Liver (tissue), 9 donors: Measurements from ENCODE around the gene PDYN. TPM values are rescaled to one million over a fixed set of nuclear protein-coding genes. Genes with fewer than 3 reads are reported as not detected.
"Not testable (repeated sequence)": the region's sequence is repeated elsewhere in the genome, so short reads cannot be mapped to it uniquely, and the experiment has no call there.

Experiments used
- DNase-seq: peaks from one replicate; pipeline ENCODE4 v3.0.0-alpha.2; 2017; ENCODE audit warnings: low spot score
- H3K27ac ChIP-seq, 2 donors: one replicate each; pipeline ENCODE4 v1.7.0; 2013; ENCODE audit warnings: inconsistent platforms in 2 of 2, low read length in 2 of 2, control low read depth in 1 of 2, low read depth in 1 of 2, mild to moderate bottlenecking in 1 of 2
- H3K27me3 ChIP-seq, 4 donors: one replicate each; pipeline versions ENCODE4 v1.6.1 to v1.7.0; 2013; ENCODE audit warnings: low read length in 3 of 4, inconsistent platforms in 1 of 4, mild to moderate bottlenecking in 1 of 4, moderate library complexity in 1 of 4; ENCODE audit not compliant: control insufficient read depth in 4 of 4, insufficient read depth in 4 of 4
- H3K36me3 ChIP-seq, 4 donors: one replicate each; pipeline versions ENCODE4 v1.6.1 to v1.7.0; 2013; ENCODE audit warnings: low read length in 3 of 4, mild to moderate bottlenecking in 3 of 4, low read depth in 1 of 4, moderate library complexity in 1 of 4; ENCODE audit not compliant: control insufficient read depth in 4 of 4, insufficient read depth in 3 of 4
- H3K4me1 ChIP-seq, 4 donors: one replicate each; pipeline versions ENCODE4 v1.6.1 to v1.7.0; 2013; ENCODE audit warnings: low read length in 3 of 4, mild to moderate bottlenecking in 3 of 4, moderate library complexity in 1 of 4; ENCODE audit not compliant: control insufficient read depth in 4 of 4, insufficient read depth in 4 of 4
- H3K4me3 ChIP-seq, 3 donors: one replicate each; pipeline versions ENCODE4 v1.6.1 to v1.7.0; 2013; ENCODE audit warnings: low read length in 3 of 3, control low read depth in 1 of 3, low read depth in 1 of 3, mild to moderate bottlenecking in 1 of 3
- H3K9ac ChIP-seq, 2 donors: one replicate each; pipeline ENCODE4 v1.7.0; 2013; ENCODE audit warnings: low read length in 2 of 2, mild to moderate bottlenecking in 2 of 2, moderate library complexity in 2 of 2, control low read depth in 1 of 2, low read depth in 1 of 2
- H3K9me3 ChIP-seq, 4 donors: one replicate each; pipeline versions ENCODE4 v1.6.1 to v1.7.0; 2013; ENCODE audit warnings: low read length in 3 of 4; ENCODE audit not compliant: control insufficient read depth in 4 of 4
- EGR1 ChIP-seq, 2 donors: IDR thresholded peaks; 2 replicates each; pipeline ENCODE4 v1.6.1; 2016 to 2018; ENCODE audit warnings: antibody characterized with exemption in 2 of 2, low read depth in 2 of 2
- FOXA1 ChIP-seq: IDR thresholded peaks from 2 replicates; pipeline ENCODE4 v1.6.1; 2016; ENCODE audit warnings: antibody characterized with exemption
- GABPA ChIP-seq, 2 donors: IDR thresholded peaks in 1 of 2; conservative IDR thresholded peaks in 1 of 2; 2 replicates each; pipeline ENCODE4 v1.6.1; 2016; ENCODE audit warnings: antibody characterized with exemption in 2 of 2, mild to moderate bottlenecking in 1 of 2, moderate library complexity in 1 of 2
- HNF4A ChIP-seq, 2 donors: conservative IDR thresholded peaks; 2 replicates each; pipeline ENCODE4 v1.6.1; 2016; ENCODE audit warnings: antibody characterized with exemption in 2 of 2, mild to moderate bottlenecking in 2 of 2
- HNF4G ChIP-seq: IDR thresholded peaks from 2 replicates; pipeline ENCODE4 v1.6.1; 2016; ENCODE audit warnings: antibody characterized with exemption
- NR2F2 ChIP-seq: IDR thresholded peaks from 2 replicates; pipeline ENCODE4 v1.6.1; 2016; ENCODE audit warnings: antibody characterized with exemption
- RAD21 ChIP-seq, 2 donors: IDR thresholded peaks; 2 replicates each; pipeline ENCODE4 v1.6.1; 2016; ENCODE audit warnings: antibody characterized with exemption in 2 of 2, mild to moderate bottlenecking in 2 of 2
- SP1 ChIP-seq: IDR thresholded peaks from 2 replicates; pipeline ENCODE4 v1.6.1; 2018; ENCODE audit warnings: antibody characterized with exemption, mild to moderate bottlenecking
- TAF1 ChIP-seq: conservative IDR thresholded peaks from 2 replicates; pipeline ENCODE4 v1.6.1; 2016; ENCODE audit warnings: antibody characterized with exemption, mild to moderate bottlenecking
- YY1 ChIP-seq: IDR thresholded peaks from 2 replicates; pipeline ENCODE4 v1.6.1; 2016; ENCODE audit warnings: antibody characterized with exemption, mild to moderate bottlenecking
- WGBS: extraction: QIAGEN DNeasy Blood & Tissue Kit; methylation state at CpG from one replicate; pipeline ENCODE4 v1.1.7; 2013; 5-methylcytosine and 5-hydroxymethylcytosine counted together
- polyA plus RNA-seq, 2 donors: library from polyadenylated mRNA; stranded (reverse) in 1 of 2; unstranded in 1 of 2; fragments of 200-250 nt in 1 of 2; fragments of >200 nt in 1 of 2; fragmentation: Nextera tagmentation in 1 of 2; extraction: Ambion mirVana in 1 of 2; gene quantifications; one replicate each; pipeline versions ENCODE4 v1.2.1 to v1.2.3, GENCODE V29; 2013 to 2015
- total RNA-seq, 2 donors: library from RNA; depleted of rRNA; stranded (reverse); fragments of >200 nt; gene quantifications; one replicate each; pipeline ENCODE4 v1.2.3, GENCODE V29; 2014
- TF ChIP-seq, protein P1 (sequence below): IDR thresholded peaks from 2 replicates; pipeline ENCODE4 v1.6.1; 2016; ENCODE audit warnings: antibody characterized with exemption
- TF ChIP-seq, protein P2 (sequence below): IDR thresholded peaks from 2 replicates; pipeline ENCODE4 v1.6.1; 2016; ENCODE audit warnings: antibody characterized with exemption
- TF ChIP-seq, protein P3 (sequence below): fragments of 150-350 bp; IDR thresholded peaks from 2 replicates; pipeline ENCODE4 v1.5.1; 2017; ENCODE audit warnings: improper control_type of control experiment, low read depth, low read length; ENCODE audit not compliant: missing input control
- donor health status: healthy.
- donor health status: healthy.
- donor health status: healthy.
- donor health status: healthy.
- donor health status: healthy.

PDYN gene
- total and polyA plus RNA-seq, 4 donors: not detected

DNA sequence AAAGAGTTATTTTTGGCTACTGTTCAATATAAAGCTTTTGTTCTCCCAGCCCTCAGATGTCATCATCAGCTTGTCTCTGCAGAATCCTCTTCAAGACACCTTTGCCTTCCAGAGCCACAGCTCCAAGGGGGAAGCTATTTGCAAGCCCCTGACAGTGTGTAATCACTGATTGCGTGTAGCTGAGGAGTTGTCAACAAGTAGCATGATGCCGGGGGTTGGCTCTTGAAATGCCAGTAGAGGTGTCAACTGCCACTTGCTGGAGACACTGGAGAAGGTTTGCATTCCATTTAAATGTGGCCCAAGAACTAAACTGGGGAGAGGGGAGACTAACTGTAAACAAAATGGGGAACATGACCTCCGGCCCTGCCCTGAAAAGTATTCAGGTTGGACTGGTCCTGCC, 44.3 kb upstream of the PDYN start:
- no peak overlapping the region for H3K9ac ChIP-seq
- no peak overlapping the region for H3K27ac ChIP-seq
- DNase-seq: no peak
- TF ChIP-seq, protein P1, sequence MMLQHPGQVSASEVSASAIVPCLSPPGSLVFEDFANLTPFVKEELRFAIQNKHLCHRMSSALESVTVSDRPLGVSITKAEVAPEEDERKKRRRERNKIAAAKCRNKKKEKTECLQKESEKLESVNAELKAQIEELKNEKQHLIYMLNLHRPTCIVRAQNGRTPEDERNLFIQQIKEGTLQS: no peak
- no peak for TF ChIP-seq NR2F2
- TF ChIP-seq, protein P2, sequence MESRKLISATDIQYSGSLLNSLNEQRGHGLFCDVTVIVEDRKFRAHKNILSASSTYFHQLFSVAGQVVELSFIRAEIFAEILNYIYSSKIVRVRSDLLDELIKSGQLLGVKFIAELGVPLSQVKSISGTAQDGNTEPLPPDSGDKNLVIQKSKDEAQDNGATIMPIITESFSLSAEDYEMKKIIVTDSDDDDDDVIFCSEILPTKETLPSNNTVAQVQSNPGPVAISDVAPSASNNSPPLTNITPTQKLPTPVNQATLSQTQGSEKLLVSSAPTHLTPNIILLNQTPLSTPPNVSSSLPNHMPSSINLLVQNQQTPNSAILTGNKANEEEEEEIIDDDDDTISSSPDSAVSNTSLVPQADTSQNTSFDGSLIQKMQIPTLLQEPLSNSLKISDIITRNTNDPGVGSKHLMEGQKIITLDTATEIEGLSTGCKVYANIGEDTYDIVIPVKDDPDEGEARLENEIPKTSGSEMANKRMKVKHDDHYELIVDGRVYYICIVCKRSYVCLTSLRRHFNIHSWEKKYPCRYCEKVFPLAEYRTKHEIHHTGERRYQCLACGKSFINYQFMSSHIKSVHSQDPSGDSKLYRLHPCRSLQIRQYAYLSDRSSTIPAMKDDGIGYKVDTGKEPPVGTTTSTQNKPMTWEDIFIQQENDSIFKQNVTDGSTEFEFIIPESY: no peak
- H3K27me3 ChIP-seq: peaks cover 0 to 2% (median 0%) of the 10 kb centered on the region in 4 donors
- H3K9me3 ChIP-seq: no peaks in the 10 kb centered on the region
- H3K4me3 ChIP-seq: no peak overlapping the region
- no peaks in the 10 kb centered on the region for H3K36me3 ChIP-seq
- H3K4me1 ChIP-seq: no peaks in the 10 kb centered on the region
- 32% methylated on average over 3 of the region's 3 CpGs for WGBS

DNA sequence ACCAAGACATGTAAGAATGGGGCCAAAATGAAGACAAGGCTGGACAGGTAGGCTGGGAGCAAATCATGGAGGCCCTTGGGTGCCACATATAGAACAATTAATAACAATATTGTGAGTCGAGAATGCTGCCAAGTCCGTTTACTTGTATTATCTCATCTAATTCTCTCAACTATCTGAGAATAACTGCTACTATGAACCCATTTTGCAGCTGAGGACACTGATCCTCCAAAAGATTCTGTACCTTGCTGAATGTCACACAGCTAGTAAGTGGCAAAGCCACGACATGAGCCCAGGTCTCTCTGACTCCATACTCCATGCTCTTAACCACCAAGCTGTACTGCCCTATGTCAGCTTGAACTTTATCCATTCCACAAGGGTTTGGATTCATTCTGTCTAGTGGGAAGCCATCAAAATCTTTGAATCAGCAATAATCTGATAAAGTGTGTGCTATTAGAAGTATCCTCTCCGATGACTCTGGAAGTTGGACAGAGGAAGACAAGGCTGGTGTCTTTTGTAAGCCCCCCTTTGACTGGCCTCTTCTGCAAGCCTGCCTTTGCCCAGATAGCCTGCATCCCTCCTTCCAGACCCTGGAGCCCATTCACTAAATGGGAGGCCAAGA, 43.5 kb upstream of the PDYN start:
- H3K4me3 ChIP-seq: no peak overlapping the region
- H3K27ac ChIP-seq: no peak overlapping the region
- no peak overlapping the region for H3K9ac ChIP-seq
- no peaks in the 10 kb centered on the region for H3K9me3 ChIP-seq
- TF ChIP-seq HNF4A (conservative IDR thresholded peaks at IDR 0.05) (no peak), RAD21 (IDR thresholded peaks at IDR 0.05) (no peak), YY1 (no peak), TAF1 (no peak), HNF4G (no peak)
- TF ChIP-seq, protein P2: no peak
- no peaks in the 10 kb centered on the region for H3K36me3 ChIP-seq
- WGBS: 77% methylated on average over 4 of the region's 4 CpGs
- no peak for DNase-seq
- no peaks in the 10 kb centered on the region for H3K4me1 ChIP-seq
- H3K27me3 ChIP-seq: peaks cover 0 to 2% (median 0%) of the 10 kb centered on the region in 4 donors

DNA sequence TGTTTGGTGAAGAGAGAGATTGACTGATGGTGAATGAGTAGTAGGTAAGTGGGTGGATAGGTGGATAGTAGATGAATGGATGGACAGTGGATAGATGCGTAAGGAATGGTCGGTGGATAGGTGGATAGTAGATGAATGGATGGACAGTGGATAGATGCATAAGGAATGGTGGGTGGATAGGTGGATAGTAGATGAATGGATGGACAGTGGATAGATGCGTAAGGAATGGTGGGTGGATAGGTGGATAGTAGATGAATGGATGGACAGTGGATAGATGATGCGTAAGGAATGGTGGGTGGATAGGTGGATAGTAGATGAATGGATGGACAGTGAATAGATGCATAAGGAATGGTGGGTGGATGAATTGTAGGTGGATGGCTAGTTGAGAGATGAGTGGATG, 42.5 kb upstream of the PDYN start:
- not testable (repeated sequence) for H3K36me3 ChIP-seq, H3K4me1 ChIP-seq, H3K27me3 ChIP-seq, H3K4me3 ChIP-seq, H3K27ac ChIP-seq, H3K9me3 ChIP-seq, DNase-seq, H3K9ac ChIP-seq
- 96% methylated on average over 4 of the region's 4 CpGs for WGBS

DNA sequence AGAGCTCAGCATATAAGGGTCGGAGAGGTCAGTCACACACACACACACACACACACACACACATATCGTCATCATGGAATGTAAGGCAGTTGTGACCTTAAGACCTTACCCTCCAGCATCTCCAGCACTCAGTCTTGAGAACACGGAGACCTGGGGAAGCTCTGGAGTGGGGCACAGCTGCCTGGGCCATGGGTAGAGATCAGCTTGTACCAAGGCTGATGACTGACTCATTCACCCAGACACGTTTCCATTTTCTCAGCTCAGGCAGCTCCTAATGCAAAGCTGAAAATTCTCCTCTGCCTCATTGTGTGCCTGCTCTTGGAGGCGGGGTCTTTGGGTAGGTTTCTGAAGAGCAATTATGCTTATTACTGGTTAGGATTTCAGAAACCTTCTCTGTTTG, 38.3 kb upstream of the PDYN start:
- peaks cover 0 to 2% (median 0%) of the 10 kb centered on the region in 4 donors for H3K27me3 ChIP-seq

More for the DNA sequence above, 38.3 kb upstream of the PDYN start:
- no peak overlapping the region for H3K4me3 ChIP-seq
- WGBS: 29% methylated on average over 5 of the region's 5 CpGs
- no peak overlapping the region for H3K27ac ChIP-seq
- no peaks in the 10 kb centered on the region for H3K36me3 ChIP-seq
- no peak for DNase-seq
- no peaks in the 10 kb centered on the region for H3K4me1 ChIP-seq
- TF ChIP-seq RAD21 (IDR thresholded peaks at IDR 0.05): no peak
- TF ChIP-seq, protein P3, sequence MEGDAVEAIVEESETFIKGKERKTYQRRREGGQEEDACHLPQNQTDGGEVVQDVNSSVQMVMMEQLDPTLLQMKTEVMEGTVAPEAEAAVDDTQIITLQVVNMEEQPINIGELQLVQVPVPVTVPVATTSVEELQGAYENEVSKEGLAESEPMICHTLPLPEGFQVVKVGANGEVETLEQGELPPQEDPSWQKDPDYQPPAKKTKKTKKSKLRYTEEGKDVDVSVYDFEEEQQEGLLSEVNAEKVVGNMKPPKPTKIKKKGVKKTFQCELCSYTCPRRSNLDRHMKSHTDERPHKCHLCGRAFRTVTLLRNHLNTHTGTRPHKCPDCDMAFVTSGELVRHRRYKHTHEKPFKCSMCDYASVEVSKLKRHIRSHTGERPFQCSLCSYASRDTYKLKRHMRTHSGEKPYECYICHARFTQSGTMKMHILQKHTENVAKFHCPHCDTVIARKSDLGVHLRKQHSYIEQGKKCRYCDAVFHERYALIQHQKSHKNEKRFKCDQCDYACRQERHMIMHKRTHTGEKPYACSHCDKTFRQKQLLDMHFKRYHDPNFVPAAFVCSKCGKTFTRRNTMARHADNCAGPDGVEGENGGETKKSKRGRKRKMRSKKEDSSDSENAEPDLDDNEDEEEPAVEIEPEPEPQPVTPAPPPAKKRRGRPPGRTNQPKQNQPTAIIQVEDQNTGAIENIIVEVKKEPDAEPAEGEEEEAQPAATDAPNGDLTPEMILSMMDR: no peak
- TF ChIP-seq YY1: no peak
- TF ChIP-seq, protein P2: no peak
- TF ChIP-seq SP1: no peak
- no peak for TF ChIP-seq GABPA (IDR thresholded peaks at IDR 0.05 in 1 of 2, conservative IDR thresholded peaks at IDR 0.05 in 1 of 2)
- TF ChIP-seq HNF4G: no peak
- no peak for TF ChIP-seq FOXA1
- TF ChIP-seq EGR1 (IDR thresholded peaks at IDR 0.05; ENCODE audit: low read depth in 2 of 2): no peak
- no peak overlapping the region for H3K9ac ChIP-seq
- no peaks in the 10 kb centered on the region for H3K9me3 ChIP-seq
